ENCODE measurements around the gene MEI1. TPM values are rescaled to one million over a fixed set of nuclear protein-coding genes. Genes with fewer than 3 reads are reported as not detected.
"Not testable (repeated sequence)": the region's sequence is repeated elsewhere in the genome, so short reads cannot be mapped to it uniquely, and the experiment has no call there.

MEI1 gene
- total and polyA plus RNA-seq, 2 experiments from 2014 or later: 0.18 TPM; not detected in 1

GRCh38 chr22:41832553-41833368, 133.5 kb downstream of the MEI1 start, which contains the start of gene SREBF2:
SREBF2 (plus strand) TSS chr22:41833105; CDS start chr22:41833271, 166 bp downstream.
- H3K9me2 ChIP-seq (replicated peaks; ENCODE audit: insufficient read depth): no peaks in the 10 kb centered on the region
- peak within 1 kb of the TSS; percentile 97 for H3K27ac ChIP-seq
- no peaks in the 10 kb centered on the region for H3K36me3 ChIP-seq (replicated peaks; ENCODE audit: insufficient read depth, low read depth)
- peaks cover 47% of the 10 kb centered on the region for H3K79me2 ChIP-seq
- WGBS (ENCODE audit: low lambda C conversion rate, missing lambda C conversion rate): 2% methylated on average over 52 of the region's 75 CpGs
- no peaks in the 10 kb centered on the region for H3K27me3 ChIP-seq
- H2AFZ ChIP-seq: peak within 1 kb of the TSS; percentile 6
- DNase-seq (ENCODE audit: low spot score): peak; percentile 100
- H3K4me1 ChIP-seq (ENCODE audit: insufficient read depth): peaks cover 14% of the 10 kb centered on the region
- H3K4me2 ChIP-seq: peak within 1 kb of the TSS; percentile 87
- TF ChIP-seq EZH2 (IDR thresholded peaks at IDR 0.05; ENCODE audit: borderline replicate concordance) (no peak), EZH2phosphoT487 (IDR thresholded peaks at IDR 0.05; ENCODE audit: low read depth, severe bottlenecking, unreplicated experiment) (no peak), CTCF (IDR thresholded peaks at IDR 0.05; ENCODE audit: poor library complexity) (no peak)
- H3K9me3 ChIP-seq (ENCODE audit: low read depth): no peaks in the 10 kb centered on the region
- peaks cover 21% of the 10 kb centered on the region for H4K20me1 ChIP-seq (ENCODE audit: insufficient read depth, poor library complexity, severe bottlenecking)
- peak within 1 kb of the TSS; percentile 93 for H3K4me3 ChIP-seq

GRCh38 chr22:41833369-41834004, 134.2 kb downstream of the MEI1 start:
- H3K9me3 ChIP-seq (ENCODE audit: low read depth): no peaks in the 10 kb centered on the region
- WGBS (ENCODE audit: low lambda C conversion rate, missing lambda C conversion rate): under 1% methylated on average over 57 of the region's 86 CpGs
- H2AFZ ChIP-seq: peak overlapping the region; percentile 6
- H3K27me3 ChIP-seq: no peaks in the 10 kb centered on the region
- TF ChIP-seq EZH2phosphoT487 (IDR thresholded peaks at IDR 0.05; ENCODE audit: low read depth, severe bottlenecking, unreplicated experiment): no peak
- no peak for TF ChIP-seq CTCF (IDR thresholded peaks at IDR 0.05; ENCODE audit: poor library complexity)
- TF ChIP-seq EZH2 (IDR thresholded peaks at IDR 0.05; ENCODE audit: borderline replicate concordance): no peak
- H3K36me3 ChIP-seq (replicated peaks; ENCODE audit: insufficient read depth, low read depth): no peaks in the 10 kb centered on the region
- H3K4me3 ChIP-seq: peak overlapping the region; percentile 93
- H3K79me2 ChIP-seq: peaks cover 54% of the 10 kb centered on the region
- H3K27ac ChIP-seq: peak overlapping the region; percentile 96
- peak; percentile 75 for DNase-seq (ENCODE audit: low spot score)
- H4K20me1 ChIP-seq (ENCODE audit: insufficient read depth, poor library complexity, severe bottlenecking): peaks cover 21% of the 10 kb centered on the region
- no peaks in the 10 kb centered on the region for H3K9me2 ChIP-seq (replicated peaks; ENCODE audit: insufficient read depth)
- H3K4me1 ChIP-seq (ENCODE audit: insufficient read depth): peaks cover 14% of the 10 kb centered on the region
- H3K4me2 ChIP-seq: peak overlapping the region; percentile 87

- no peaks in the 10 kb centered on the region for H3K36me3 ChIP-seq (replicated peaks; ENCODE audit: insufficient read depth, low read depth)
- peak overlapping the region; percentile 87 for H3K4me2 ChIP-seq
- H4K20me1 ChIP-seq (ENCODE audit: insufficient read depth, poor library complexity, severe bottlenecking): peaks cover 25% of the 10 kb centered on the region
- H3K9me2 ChIP-seq (replicated peaks; ENCODE audit: insufficient read depth): no peaks in the 10 kb centered on the region
- peaks cover 62% of the 10 kb centered on the region for H3K79me2 ChIP-seq
- peak overlapping the region; percentile 93 for H3K4me3 ChIP-seq
- DNase-seq (ENCODE audit: low spot score): no peak
- no peaks in the 10 kb centered on the region for H3K27me3 ChIP-seq
- peaks cover 14% of the 10 kb centered on the region for H3K4me1 ChIP-seq (ENCODE audit: insufficient read depth)
- H3K9me3 ChIP-seq (ENCODE audit: low read depth): no peaks in the 10 kb centered on the region
- no peak for TF ChIP-seq CTCF (IDR thresholded peaks at IDR 0.05; ENCODE audit: poor library complexity)
- H3K27ac ChIP-seq: peak overlapping the region; percentile 96
- H2AFZ ChIP-seq: no peak overlapping the region
- 12% methylated on average over 14 of the region's 14 CpGs for WGBS (ENCODE audit: low lambda C conversion rate, missing lambda C conversion rate)
Measured at GRCh38 chr22:41834005-41834944, 135.0 kb downstream of the MEI1 start.

GRCh38 chr22:41835462-41835861, 136.2 kb downstream of the MEI1 start:
- DNase-seq (ENCODE audit: low spot score); H2AFZ ChIP-seq; H3K9me2 ChIP-seq (replicated peaks; ENCODE audit: insufficient read depth); H3K4me3 ChIP-seq; H3K9me3 ChIP-seq (ENCODE audit: low read depth); H3K36me3 ChIP-seq (replicated peaks; ENCODE audit: insufficient read depth, low read depth); H3K27me3 ChIP-seq: not testable (repeated sequence)
- Histone ChIP-seq H3K4me1 (ENCODE audit: insufficient read depth) (peaks cover 19% of the 10 kb centered on the region), H3K79me2 (peaks cover 74% of the 10 kb centered on the region), H3K4me2 (peak overlapping the region; percentile 87), H3K27ac (peak overlapping the region; percentile 37), H4K20me1 (ENCODE audit: insufficient read depth, poor library complexity, severe bottlenecking) (peaks cover 35% of the 10 kb centered on the region)
- WGBS (ENCODE audit: low lambda C conversion rate, missing lambda C conversion rate): 90% methylated on average over 8 of the region's 8 CpGs
